Measurements from ENCODE around the gene CHRNA5.

Gene CHRNA5

DNA sequence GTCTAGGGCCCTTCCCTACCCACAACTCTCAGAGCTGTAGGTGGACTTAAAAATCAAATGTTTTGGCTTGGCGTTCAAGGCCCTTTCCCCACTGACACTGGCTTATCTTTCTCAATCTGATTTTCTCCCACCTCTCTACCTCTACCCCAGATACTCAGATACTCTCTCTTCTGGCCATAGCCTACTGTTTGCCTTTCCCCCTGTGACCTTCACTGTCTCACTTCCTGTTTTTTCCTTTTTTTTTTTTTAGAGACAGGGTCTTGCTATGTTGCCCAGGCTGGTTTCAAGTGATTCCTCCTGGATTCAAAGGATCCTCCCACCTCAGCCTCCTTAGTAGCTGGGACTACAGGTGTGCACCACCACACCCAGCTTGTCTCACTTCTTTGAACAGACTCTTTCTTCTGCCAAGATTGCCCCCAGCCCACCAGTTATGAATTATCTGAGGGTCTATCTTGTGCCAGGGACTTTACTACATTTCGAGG is 71.1 kb downstream of the CHRNA5 start:
- DNase-seq, result no peak

DNA sequence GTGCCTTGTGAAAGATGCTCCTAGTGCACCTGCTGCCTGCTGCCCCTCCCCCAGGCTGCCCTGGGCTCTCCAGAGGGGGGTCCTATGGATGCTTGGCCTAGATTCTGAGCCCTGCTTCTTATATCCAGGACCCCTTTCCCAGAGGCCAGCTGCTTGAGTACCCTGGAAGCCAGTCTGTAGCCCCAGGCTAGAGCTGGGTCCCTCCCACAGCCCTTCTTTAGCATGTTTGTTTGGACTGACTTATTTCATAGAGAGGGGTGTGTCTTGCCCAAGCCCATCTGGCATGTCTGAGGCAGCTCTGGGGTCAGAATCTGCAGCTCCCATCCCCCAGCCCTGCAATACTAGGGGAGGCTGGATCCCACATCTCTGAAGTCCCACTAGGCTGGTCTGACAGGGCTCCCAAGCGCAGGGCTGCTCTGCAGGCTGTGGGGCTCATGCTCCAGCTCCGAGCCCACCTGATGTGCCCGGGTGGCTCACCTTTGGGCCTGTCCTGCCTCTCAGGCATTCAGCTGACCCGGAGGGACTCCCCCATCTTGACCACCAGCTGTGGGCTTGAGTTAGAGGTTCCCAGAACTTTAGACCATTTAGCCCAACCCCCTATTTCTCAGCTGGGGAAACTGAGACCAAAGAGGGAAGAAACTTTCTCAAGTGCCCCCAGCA is 72.6 kb downstream of the CHRNA5 start:
- no peak for DNase-seq

- DNase-seq, result peak in 20 of 58 donors; percentile 1 to 38 (median 10)
These were observed 73.5 kb downstream of the CHRNA5 start for GRCh38 chr15:78638658-78639314.

DNA sequence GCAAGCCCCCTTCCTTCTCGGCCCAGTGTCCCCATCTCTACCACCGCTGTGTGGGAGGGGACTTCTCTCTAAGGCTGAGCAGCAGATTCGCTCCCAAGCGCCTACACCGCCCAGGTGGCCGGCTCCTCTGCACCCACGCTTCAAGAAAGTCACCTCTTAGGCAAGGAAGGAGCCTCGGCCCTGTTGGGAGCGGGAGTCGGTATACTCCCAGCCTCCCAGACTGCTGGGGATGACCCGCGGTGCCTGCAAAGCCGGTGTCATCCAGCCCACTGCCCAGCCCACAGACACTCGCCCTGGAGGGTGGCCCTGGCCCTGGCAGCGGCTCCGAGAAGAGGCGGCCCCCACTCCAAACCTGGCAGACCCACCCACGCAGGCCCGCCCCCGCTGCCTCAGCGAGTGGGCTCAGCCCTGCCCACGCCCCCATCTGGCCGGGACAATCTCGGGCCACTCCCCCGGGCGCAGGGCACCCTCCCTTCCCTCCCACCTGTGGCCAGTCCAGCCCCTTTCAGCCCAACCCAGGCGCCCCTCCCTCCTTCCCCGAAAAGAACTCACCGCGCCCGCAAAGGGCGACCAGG is 75.3 kb downstream of the CHRNA5 start:
- DNase-seq, result peak in 1 of 58 donors; percentile 30

DNA sequence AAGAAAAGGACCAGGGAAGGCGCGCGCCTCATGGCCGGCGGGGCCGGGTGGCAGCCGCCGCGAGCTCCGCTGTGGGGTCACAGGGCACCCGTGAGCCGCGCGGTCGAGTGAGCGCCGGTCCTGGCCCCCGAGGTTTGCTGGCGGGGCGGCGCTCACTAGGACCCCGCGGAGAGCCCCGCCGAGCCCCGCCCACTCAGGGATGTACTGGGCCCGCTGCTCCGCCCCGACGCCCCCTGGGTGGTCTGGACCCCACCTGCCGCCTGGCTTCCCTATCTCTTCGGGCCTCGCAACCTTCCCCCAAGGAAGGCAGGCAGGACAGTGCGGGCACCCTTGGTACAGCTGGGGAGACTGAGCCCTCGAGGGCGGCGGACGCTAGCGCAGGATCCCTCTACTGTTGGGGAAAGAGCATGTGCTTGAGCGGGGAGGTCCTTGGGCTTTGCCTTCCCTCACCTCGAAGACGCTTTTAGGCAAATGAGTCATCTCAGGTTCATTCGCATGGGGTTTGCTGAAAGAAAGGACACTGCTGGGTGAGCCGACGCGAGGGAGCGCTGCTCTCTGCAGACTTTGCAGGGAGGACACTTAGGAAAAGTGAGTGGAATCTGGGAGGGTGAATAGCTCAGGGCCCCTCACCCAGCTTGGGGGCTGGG is 75.9 kb downstream of the CHRNA5 start, which contains the start of gene CHRNB4:
TSS of gene CHRNB4 (minus strand) at position 109 of the 647 bp plus-strand sequence. CDS start at position 32, 77 bp downstream.
- no peak for DNase-seq

GRCh38 chr15:78641749-78642275 is 76.5 kb downstream of the CHRNA5 start:
- no peak for DNase-seq

DNA sequence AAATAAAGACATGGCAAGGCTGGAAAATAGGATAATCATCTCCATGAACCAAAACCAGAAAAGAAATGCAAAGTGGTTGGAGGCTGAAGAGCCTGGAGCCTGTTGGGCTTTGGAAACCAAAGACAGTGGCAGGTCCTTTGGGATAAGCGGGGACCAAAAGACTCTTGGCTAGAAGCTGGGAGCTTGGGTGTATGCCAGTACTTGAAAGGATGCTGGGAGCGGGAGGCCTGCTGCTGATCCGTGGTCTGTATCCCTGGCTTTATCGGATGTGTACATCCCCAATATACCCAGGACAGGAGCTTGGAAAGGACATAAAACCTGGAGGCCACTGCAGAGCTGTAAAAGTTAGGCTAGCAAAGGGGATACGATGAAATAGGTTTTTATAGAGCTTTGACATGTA is 77.0 kb downstream of the CHRNA5 start:
- no peak for DNase-seq

All from anterior cingulate cortex (tissue), 58 donors.